Spleen (tissue), 7 donors: ENCODE results near the gene TTYH1.

ENCODE experiments used
- POLR2A ChIP-seq, 3 donors: fragments of 450-650 bp; IDR thresholded peaks; one replicate each; pipeline ENCODE4 v1.5.1; 2017; ENCODE audit warnings: antibody characterized with exemption in 3 of 3, mild to moderate bottlenecking in 1 of 3
- POLR2AphosphoS5 ChIP-seq, 3 donors: sonication (generic); formaldehyde crosslinking; IDR thresholded peaks; one replicate each; pipeline ENCODE4 v1.5.1; 2017; ENCODE audit warnings: antibody characterized with exemption in 3 of 3
- TF ChIP-seq, protein P1 (sequence below), 11 experiments: fragments of 200-600 bp in 7 of 11; fragments of 450-650 bp in 4 of 11; sonication (generic) in 4 of 11; IDR thresholded peaks in 8 of 11; conservative IDR thresholded peaks in 3 of 11; 1 replicate in 7 of 11; 2 replicates in 4 of 11; pipeline versions ENCODE4 v1.4.0 to v1.8.0; 2016 to 2021; ENCODE audit warnings: antibody characterized with exemption in 11 of 11, inconsistent platforms in 4 of 11, mild to moderate bottlenecking in 1 of 11
- donor health status: DM: no; HTN: no; CAD: no; lungs with moderate emphysema.
- donor health status: DM: no; HTN: no; CAD: no.
- donor health status: DM: no; HTN: no; CAD: no.

DNA sequence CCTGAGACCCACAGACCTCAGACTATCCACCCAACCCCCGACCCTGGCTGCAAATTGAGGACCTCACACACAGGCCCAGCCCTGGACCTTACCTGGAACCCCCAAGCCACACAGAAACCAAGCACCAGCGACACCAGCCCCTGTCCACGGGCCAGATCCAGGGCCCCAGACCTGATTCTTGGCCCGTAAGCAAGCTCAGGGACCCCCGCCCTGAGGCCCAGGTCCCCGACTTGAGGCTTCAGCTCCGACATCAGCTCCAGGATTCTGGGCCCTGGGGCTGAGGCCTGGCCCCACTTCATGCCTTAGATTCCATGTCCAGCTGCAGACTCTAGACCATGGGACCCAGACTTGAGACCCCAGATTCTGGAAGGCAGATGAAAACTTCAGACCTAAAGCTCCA is 6.3 kb downstream of the TTYH1 start:
- TF ChIP-seq, protein P1, sequence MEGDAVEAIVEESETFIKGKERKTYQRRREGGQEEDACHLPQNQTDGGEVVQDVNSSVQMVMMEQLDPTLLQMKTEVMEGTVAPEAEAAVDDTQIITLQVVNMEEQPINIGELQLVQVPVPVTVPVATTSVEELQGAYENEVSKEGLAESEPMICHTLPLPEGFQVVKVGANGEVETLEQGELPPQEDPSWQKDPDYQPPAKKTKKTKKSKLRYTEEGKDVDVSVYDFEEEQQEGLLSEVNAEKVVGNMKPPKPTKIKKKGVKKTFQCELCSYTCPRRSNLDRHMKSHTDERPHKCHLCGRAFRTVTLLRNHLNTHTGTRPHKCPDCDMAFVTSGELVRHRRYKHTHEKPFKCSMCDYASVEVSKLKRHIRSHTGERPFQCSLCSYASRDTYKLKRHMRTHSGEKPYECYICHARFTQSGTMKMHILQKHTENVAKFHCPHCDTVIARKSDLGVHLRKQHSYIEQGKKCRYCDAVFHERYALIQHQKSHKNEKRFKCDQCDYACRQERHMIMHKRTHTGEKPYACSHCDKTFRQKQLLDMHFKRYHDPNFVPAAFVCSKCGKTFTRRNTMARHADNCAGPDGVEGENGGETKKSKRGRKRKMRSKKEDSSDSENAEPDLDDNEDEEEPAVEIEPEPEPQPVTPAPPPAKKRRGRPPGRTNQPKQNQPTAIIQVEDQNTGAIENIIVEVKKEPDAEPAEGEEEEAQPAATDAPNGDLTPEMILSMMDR (IDR thresholded peaks at IDR 0.05 in 8 of 11, conservative IDR thresholded peaks at IDR 0.05 in 3 of 11), result no peak
- TF ChIP-seq POLR2AphosphoS5 (IDR thresholded peaks at IDR 0.05), result no peak
- no peak for TF ChIP-seq POLR2A (IDR thresholded peaks at IDR 0.05)
